DND-41 (cell line): ENCODE data around the gene ELAPOR1.
A peak's percentile ranks its signal among the peaks of the same experiment; 100 is the strongest.

ENCODE experiments used
- ATAC-seq: fragments of 200-7000 bp; cut with Tn5 transposase; 3 replicates; pipeline ENCODE4 v1.9.1; 2021; ENCODE audit warnings: low read depth; ENCODE audit not compliant: insufficient read depth
- DNase-seq: peaks from one replicate; pipeline ENCODE4 v3.0.0-alpha.2; 2020
- H2AFZ ChIP-seq: 2 replicates; pipeline ENCODE4 v1.6.0; 2012; ENCODE audit warnings: low read depth, low read length
- H3K27ac ChIP-seq: 2 replicates; pipeline ENCODE4 v1.5.1; 2012; ENCODE audit warnings: low read length, inconsistent platforms
- H3K27me3 ChIP-seq: fragments of 200-600 bp; sonication (generic); 2 replicates; pipeline ENCODE4 v1.6.0; 2012; ENCODE audit warnings: low read length, mild to moderate bottlenecking, inconsistent platforms; ENCODE audit not compliant: insufficient read depth, poor library complexity
- H3K36me3 ChIP-seq: 2 replicates; pipeline ENCODE4 v1.5.1; 2012; ENCODE audit warnings: low read length, inconsistent platforms; ENCODE audit not compliant: insufficient read depth
- H3K4me1 ChIP-seq: 2 replicates; pipeline ENCODE4 v1.5.1; 2012; ENCODE audit warnings: mild to moderate bottlenecking, low read length; ENCODE audit not compliant: insufficient read depth
- H3K4me2 ChIP-seq: 2 replicates; pipeline ENCODE4 v1.6.0; 2012; ENCODE audit warnings: mild to moderate bottlenecking, moderate library complexity, low read length, inconsistent platforms; ENCODE audit not compliant: insufficient read depth
- H3K4me3 ChIP-seq, 2 experiments: fragments of 200-600 bp in 1 of 2; shearing (Covaris generic) in 1 of 2; 2 replicates each; pipeline ENCODE4 v1.5.1; 2012 to 2016; ENCODE audit warnings: inconsistent platforms in 2 of 2, low read length in 2 of 2, mild to moderate bottlenecking in 2 of 2, low read depth in 1 of 2, moderate library complexity in 1 of 2
- H3K79me2 ChIP-seq: 2 replicates; pipeline ENCODE4 v1.6.0; 2012; ENCODE audit warnings: low read length, inconsistent platforms; ENCODE audit not compliant: insufficient read depth
- H3K9ac ChIP-seq: 2 replicates; pipeline ENCODE4 v1.6.0; 2012; ENCODE audit warnings: low read depth, mild to moderate bottlenecking, inconsistent platforms, low read length, moderate library complexity
- H3K9me3 ChIP-seq: 2 replicates; pipeline ENCODE4 v1.5.1; 2012; ENCODE audit warnings: low read length, moderate library complexity, mild to moderate bottlenecking, inconsistent platforms; ENCODE audit not compliant: insufficient read depth, severe bottlenecking
- H4K20me1 ChIP-seq: 2 replicates; pipeline ENCODE4 v1.6.0; 2012; ENCODE audit warnings: low read length; ENCODE audit not compliant: insufficient read depth
- EZH2 ChIP-seq: IDR thresholded peaks from 3 replicates; pipeline ENCODE4 v1.6.1; 2012; ENCODE audit warnings: borderline replicate concordance, low read depth, mild to moderate bottlenecking, moderate library complexity, low read length, inconsistent platforms; ENCODE audit not compliant: severe bottlenecking
- TF ChIP-seq, protein P1 (sequence below): IDR thresholded peaks from 2 replicates; pipeline ENCODE4 v1.5.1; 2012; ENCODE audit warnings: borderline replicate concordance, low read length, moderate library complexity, mild to moderate bottlenecking; ENCODE audit not compliant: poor library complexity, severe bottlenecking; ENCODE audit errors: extremely low read depth

ELAPOR1 gene

DNA sequence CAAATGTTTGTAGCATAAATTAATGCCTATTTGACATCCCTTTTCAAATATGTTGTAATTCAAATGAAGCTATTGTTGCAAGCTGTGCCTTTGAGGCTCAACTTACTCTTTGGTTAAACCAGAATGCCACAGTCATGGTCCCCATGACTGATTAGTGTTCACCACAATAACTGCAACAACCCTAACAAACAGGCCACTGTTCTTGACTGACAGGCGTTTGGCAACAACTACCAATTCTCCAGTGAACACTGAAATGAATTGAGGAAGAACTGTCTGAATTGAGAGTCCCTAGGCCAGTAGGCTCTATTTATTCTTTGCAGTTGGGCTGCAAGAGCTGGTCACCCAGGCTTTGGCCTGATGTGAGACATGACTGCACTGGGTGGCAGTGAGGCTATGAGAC, 30.0 kb upstream of the ELAPOR1 start:
- no peak for DNase-seq
- no peaks in the 10 kb centered on the region for H3K79me2 ChIP-seq
- no peak overlapping the region for H3K27ac ChIP-seq
- H3K4me3 ChIP-seq = no peak overlapping the region
- H3K9me3 ChIP-seq = no peaks in the 10 kb centered on the region
- H3K4me2 ChIP-seq = no peak overlapping the region
- no peak overlapping the region for H3K9ac ChIP-seq
- 0 out of 2 replicates have a peak overlapping the region, but pooled peaks have one; percentile 7 for H2AFZ ChIP-seq
- no peak for ATAC-seq
- H3K4me1 ChIP-seq = no peaks in the 10 kb centered on the region
- TF ChIP-seq, protein P1, sequence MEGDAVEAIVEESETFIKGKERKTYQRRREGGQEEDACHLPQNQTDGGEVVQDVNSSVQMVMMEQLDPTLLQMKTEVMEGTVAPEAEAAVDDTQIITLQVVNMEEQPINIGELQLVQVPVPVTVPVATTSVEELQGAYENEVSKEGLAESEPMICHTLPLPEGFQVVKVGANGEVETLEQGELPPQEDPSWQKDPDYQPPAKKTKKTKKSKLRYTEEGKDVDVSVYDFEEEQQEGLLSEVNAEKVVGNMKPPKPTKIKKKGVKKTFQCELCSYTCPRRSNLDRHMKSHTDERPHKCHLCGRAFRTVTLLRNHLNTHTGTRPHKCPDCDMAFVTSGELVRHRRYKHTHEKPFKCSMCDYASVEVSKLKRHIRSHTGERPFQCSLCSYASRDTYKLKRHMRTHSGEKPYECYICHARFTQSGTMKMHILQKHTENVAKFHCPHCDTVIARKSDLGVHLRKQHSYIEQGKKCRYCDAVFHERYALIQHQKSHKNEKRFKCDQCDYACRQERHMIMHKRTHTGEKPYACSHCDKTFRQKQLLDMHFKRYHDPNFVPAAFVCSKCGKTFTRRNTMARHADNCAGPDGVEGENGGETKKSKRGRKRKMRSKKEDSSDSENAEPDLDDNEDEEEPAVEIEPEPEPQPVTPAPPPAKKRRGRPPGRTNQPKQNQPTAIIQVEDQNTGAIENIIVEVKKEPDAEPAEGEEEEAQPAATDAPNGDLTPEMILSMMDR = no peak
- no peaks in the 10 kb centered on the region for H3K27me3 ChIP-seq
- H4K20me1 ChIP-seq = no peaks in the 10 kb centered on the region
- H3K36me3 ChIP-seq = no peaks in the 10 kb centered on the region

DNA sequence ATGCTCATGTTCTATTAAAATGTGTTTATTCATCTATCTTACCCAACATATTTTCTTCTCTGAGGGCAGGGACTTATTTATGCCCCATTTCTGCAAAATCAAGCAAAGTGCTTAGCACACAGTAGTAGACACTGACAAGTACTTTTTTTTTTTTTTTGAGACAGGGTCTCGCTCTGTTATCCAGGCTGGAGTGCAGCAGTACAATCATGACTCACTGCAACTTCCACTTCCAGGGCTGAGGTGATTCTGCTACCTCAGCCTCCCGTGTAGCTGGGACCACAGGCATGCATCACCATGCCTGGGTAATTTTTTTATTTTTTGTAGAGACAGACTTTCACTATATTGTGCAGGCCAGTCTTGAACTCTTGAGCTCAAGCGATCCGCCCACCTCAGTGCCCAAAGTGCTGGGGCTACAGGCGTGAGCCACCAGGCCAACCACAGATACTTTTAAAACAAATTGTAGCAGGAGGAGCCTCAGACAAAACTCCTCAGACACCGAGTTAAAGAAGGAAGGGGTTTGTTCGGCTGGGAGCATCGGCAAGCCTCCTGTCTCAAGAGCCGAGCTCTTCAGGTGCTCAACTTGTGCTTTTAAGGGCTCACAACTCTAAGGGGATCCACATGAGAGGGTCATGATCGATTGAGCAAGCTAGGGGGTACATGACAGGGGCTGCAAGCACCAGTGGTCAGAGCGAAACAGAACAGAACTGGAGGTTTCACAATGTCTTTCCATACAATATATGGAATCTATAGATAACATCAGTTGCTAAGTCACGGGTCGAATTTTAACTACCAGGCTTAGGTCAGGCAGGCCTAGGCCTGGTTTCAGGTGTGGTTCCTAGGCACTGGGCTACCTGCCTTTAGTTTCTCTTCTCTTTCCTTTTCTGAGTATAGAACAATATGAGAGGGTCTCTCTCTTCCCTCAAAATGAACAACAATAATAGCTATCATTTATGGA, 29.1 kb upstream of the ELAPOR1 start:
- Histone ChIP-seq H3K4me2 (no peak overlapping the region), H3K9ac (no peak overlapping the region), H2AFZ (no peak overlapping the region), H3K79me2 (peaks cover 2% of the 10 kb centered on the region; the same call in 1 of the 2 replicates), H3K27ac (no peak overlapping the region), H3K4me3 (no peak overlapping the region), H4K20me1 (no peaks in the 10 kb centered on the region), H3K4me1 (peaks cover 7% of the 10 kb centered on the region), H3K9me3 (no peaks in the 10 kb centered on the region), H3K36me3 (no peaks in the 10 kb centered on the region), H3K27me3 (no peaks in the 10 kb centered on the region)
- ATAC-seq (no peak), DNase-seq (no peak)
- no peak for TF ChIP-seq EZH2
- TF ChIP-seq, protein P1 = no peak

DNA sequence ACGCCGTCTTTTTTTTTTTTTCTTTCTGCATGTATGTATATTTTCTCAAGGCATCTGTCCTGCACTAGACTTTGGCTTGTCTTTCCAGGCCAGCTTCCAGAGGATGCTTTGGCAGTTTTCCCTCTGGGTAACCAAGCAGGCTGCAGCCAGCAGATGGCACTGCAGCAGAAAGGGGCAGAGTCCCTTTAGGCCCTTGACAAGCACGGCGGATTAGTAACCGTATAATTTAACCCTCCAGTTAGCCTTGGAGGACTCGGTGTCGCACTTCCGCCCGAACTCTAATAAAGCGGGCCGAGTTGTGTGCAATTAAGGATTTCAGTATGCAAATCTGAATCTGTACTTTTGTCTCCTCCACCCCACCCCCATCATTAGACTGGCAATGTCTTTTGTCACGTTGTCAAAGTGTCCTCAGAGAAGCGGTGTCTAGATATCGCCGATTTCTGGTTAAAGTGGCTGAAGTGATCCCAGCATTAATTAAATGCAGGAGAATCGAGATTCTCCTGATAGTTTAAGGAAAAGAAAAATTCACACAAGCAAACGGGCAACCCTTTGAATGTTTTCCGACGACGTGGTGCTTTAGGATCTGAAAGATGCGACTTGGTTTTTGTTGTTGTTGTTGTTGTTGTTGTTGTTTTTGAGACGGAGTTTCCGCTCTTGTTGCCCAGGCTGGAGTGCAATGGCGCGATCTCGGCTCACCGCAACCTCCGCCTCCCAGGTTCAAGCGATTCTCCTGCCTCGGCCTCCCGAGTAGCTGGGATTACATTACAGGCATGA, 24.5 kb upstream of the ELAPOR1 start:
- TF ChIP-seq EZH2 = no peak
- TF ChIP-seq, protein P1 = peak; percentile 83
- H3K4me1 ChIP-seq = peaks cover 32% of the 10 kb centered on the region
- H3K9me3 ChIP-seq = no peaks in the 10 kb centered on the region
- peak overlapping the region in 1 of 2 experiments; percentile 72; a peak in 2 of 4 replicates for H3K4me3 ChIP-seq
- H4K20me1 ChIP-seq = peaks cover 7% of the 10 kb centered on the region; the same call in 1 of the 2 replicates
- peak overlapping the region; percentile 71 for H3K9ac ChIP-seq
- H3K27me3 ChIP-seq = no peaks in the 10 kb centered on the region
- DNase-seq = peak; percentile 64
- ATAC-seq = 0 out of 3 replicates have a peak, but pooled peaks have one; percentile 23
- H3K4me2 ChIP-seq = peak overlapping the region; percentile 96
- H3K79me2 ChIP-seq = peaks cover 39% of the 10 kb centered on the region
- H2AFZ ChIP-seq = no peak overlapping the region
- H3K27ac ChIP-seq = no peak overlapping the region
- H3K36me3 ChIP-seq = peaks cover 17% of the 10 kb centered on the region
